GM21423 (cell line): ENCODE measurements around the gene TEX44.

Source experiments
- ATAC-seq: cut with Tn5 transposase; IDR thresholded peaks from one replicate; pipeline ENCODE4 v1.9.1; 2021; ENCODE audit warnings: mild to moderate bottlenecking, moderate library complexity; ENCODE audit not compliant: unreplicated experiment

Gene TEX44

GRCh38 chr2:231627384-231628120, 34.9 kb downstream of the TEX44 start:
- ATAC-seq = no peak

GRCh38 chr2:231632559-231633142, 40.0 kb downstream of the TEX44 start:
- no peak for ATAC-seq

GRCh38 chr2:231633241-231633976, 40.7 kb downstream of the TEX44 start:
- no peak for ATAC-seq

- ATAC-seq = no peak
Measured at GRCh38 chr2:231634412-231634811, 41.7 kb downstream of the TEX44 start.

- ATAC-seq = no peak
Measured at GRCh38 chr2:231634951-231635875, 42.5 kb downstream of the TEX44 start.

GRCh38 chr2:231640241-231640640, 47.6 kb downstream of the TEX44 start:
- no peak for ATAC-seq

- no peak for ATAC-seq
Measured at GRCh38 chr2:231640641-231641111, 48.0 kb downstream of the TEX44 start.

GRCh38 chr2:231642631-231643494, 50.2 kb downstream of the TEX44 start:
- peak; percentile 70 for ATAC-seq

GRCh38 chr2:231643495-231643888, 50.8 kb downstream of the TEX44 start:
- ATAC-seq = no peak
